Uterus (tissue), 4 donors: Measurements from ENCODE around the gene IPPK. TPM values are rescaled to one million over a fixed set of nuclear protein-coding genes. Genes with fewer than 3 reads are reported as not detected.

ENCODE experiments used
- DNase-seq, 2 donors: peaks; one replicate each; pipeline ENCODE4 v3.0.0-alpha.2; 2019 to 2020
- H3K27ac ChIP-seq, 2 donors: fragments of 200-600 bp; sonication (generic); 1 replicate in 1 of 2; 2 replicates in 1 of 2; pipeline ENCODE4 v1.5.1; 2016 to 2018
- H3K27me3 ChIP-seq, 2 donors: fragments of 200-600 bp; sonication (generic); one replicate each; pipeline ENCODE4 v1.5.1; 2018 to 2019; ENCODE audit warnings: control low read depth in 1 of 2
- H3K36me3 ChIP-seq, 2 donors: fragments of 200-600 bp; sonication (generic); one replicate each; pipeline ENCODE4 v1.5.1; 2019; ENCODE audit warnings: control low read depth in 1 of 2
- H3K4me1 ChIP-seq, 2 donors: fragments of 200-600 bp; sonication (generic); one replicate each; pipeline ENCODE4 v1.5.1; 2018 to 2019; ENCODE audit warnings: control low read depth in 1 of 2
- H3K4me3 ChIP-seq, 2 donors: fragments of 200-600 bp; sonication (generic); 1 replicate in 1 of 2; 2 replicates in 1 of 2; pipeline ENCODE4 v1.5.1; 2018 to 2019; ENCODE audit warnings: mild to moderate bottlenecking in 1 of 2
- H3K9me3 ChIP-seq, 2 donors: fragments of 200-600 bp; sonication (generic); one replicate each; pipeline ENCODE4 v1.5.1; 2019; ENCODE audit warnings: control low read depth in 1 of 2
- CTCF ChIP-seq, 4 experiments: fragments of 200-600 bp in 2 of 4; fragments of 450-650 bp in 2 of 4; sonication (generic) in 2 of 4; IDR thresholded peaks; one replicate each; pipeline ENCODE4 v1.5.1; 2016 to 2019; ENCODE audit warnings: antibody characterized with exemption in 4 of 4, mild to moderate bottlenecking in 2 of 4, moderate library complexity in 1 of 4
- POLR2A ChIP-seq, 2 donors: fragments of 450-650 bp; IDR thresholded peaks; one replicate each; pipeline ENCODE4 v1.6.1; 2016; ENCODE audit warnings: antibody characterized with exemption in 2 of 2, mild to moderate bottlenecking in 1 of 2, moderate library complexity in 1 of 2
- intact Hi-C: fragments of 100-400 bp; cut with DNase I; formaldehyde crosslinking; loops from one replicate; pipeline ENCODE4 v1.15.1; 2023; ENCODE audit warnings: low total_unique reads
- total RNA-seq, 4 donors: library from RNA; depleted of rRNA in 3 of 4; stranded (reverse); fragments of >200 nt in 3 of 4; gene quantifications; one replicate each; pipeline versions ENCODE4 v1.1.0 to v1.2.4, GENCODE V29; 2014 to 2023
- donor health status: DM: yes; HTN: yes; CAD: no.

Gene IPPK
- total RNA-seq, 4 donors from 2014 or later, result 5.9 to 13.1 (median 8.5) TPM

- Histone ChIP-seq H3K27ac (no peak overlapping the region), H3K9me3 (no peaks in the 10 kb centered on the region), H3K36me3 (no peaks in the 10 kb centered on the region), H3K4me1 (peaks cover under 1 to 4% of the 10 kb centered on the region in 2 donors), H3K4me3 (no peak overlapping the region), H3K27me3 (no peaks in the 10 kb centered on the region)
- intact Hi-C loops, result no loop called here
- no peak for DNase-seq
- TF ChIP-seq POLR2A (IDR thresholded peaks at IDR 0.05) (no peak), CTCF (IDR thresholded peaks at IDR 0.05) (no peak)
These were observed 57.6 kb downstream of the IPPK start for GRCh38 chr9:92612292-92612691.

- intact Hi-C loops, result no loop called here
- H3K36me3 ChIP-seq, result no peaks in the 10 kb centered on the region
These were observed 58.2 kb downstream of the IPPK start for GRCh38 chr9:92611621-92612285.

GRCh38 chr9:92610470-92611420 is 59.2 kb downstream of the IPPK start:
- TF ChIP-seq CTCF (IDR thresholded peaks at IDR 0.05) (no peak), POLR2A (IDR thresholded peaks at IDR 0.05) (no peak)
- Histone ChIP-seq H3K36me3 (no peaks in the 10 kb centered on the region), H3K27me3 (no peaks in the 10 kb centered on the region), H3K4me3 (no peak overlapping the region), H3K9me3 (no peaks in the 10 kb centered on the region), H3K4me1 (no peaks in the 10 kb centered on the region), H3K27ac (peak overlapping the region; percentile 68 to 82)
- DNase-seq, result peak; percentile 49 to 60
- intact Hi-C loops, result no loop called here

More at GRCh38 chr9:92611621-92612285, 58.2 kb downstream of the IPPK start:
- DNase-seq, result no peak
- no peak for TF ChIP-seq CTCF (IDR thresholded peaks at IDR 0.05)
- no peak for TF ChIP-seq POLR2A (IDR thresholded peaks at IDR 0.05)
- Histone ChIP-seq H3K27me3 (no peaks in the 10 kb centered on the region), H3K27ac (peak overlapping the region in 1 of 2 donors; percentile 82), H3K9me3 (no peaks in the 10 kb centered on the region), H3K4me1 (no peaks in the 10 kb centered on the region), H3K4me3 (no peak overlapping the region)

- TF ChIP-seq CTCF (IDR thresholded peaks at IDR 0.05) (no peak), POLR2A (IDR thresholded peaks at IDR 0.05) (no peak)
- intact Hi-C loops, result no loop called here
- Histone ChIP-seq H3K9me3 (no peaks in the 10 kb centered on the region), H3K36me3 (no peaks in the 10 kb centered on the region), H3K27ac (peak overlapping the region; percentile 68 to 82), H3K27me3 (no peaks in the 10 kb centered on the region), H3K4me1 (no peaks in the 10 kb centered on the region), H3K4me3 (no peak overlapping the region)
- no peak for DNase-seq
These were observed 61.0 kb downstream of the IPPK start for GRCh38 chr9:92608909-92609445.
